SK-N-MC (cell line): ENCODE measurements around the gene NINJ1.

ENCODE experiments used
- EZH2 ChIP-seq: fragments of 200-600 bp; sonication (generic); IDR thresholded peaks from one replicate; pipeline ENCODE4 v1.6.1; 2017; ENCODE audit warnings: antibody characterized with exemption
- FOXP2 ChIP-seq: optimal IDR thresholded peaks from 2 replicates; pipeline ENCODE3; 2011; ENCODE audit warnings: mild to moderate bottlenecking, moderate library complexity; ENCODE audit not compliant: insufficient read depth; ENCODE audit errors: extremely low read length, control extremely low read depth
- POLR2AphosphoS5 ChIP-seq: IDR thresholded peaks from 2 replicates; pipeline ENCODE4 v1.6.1; 2012; ENCODE audit warnings: mild to moderate bottlenecking, low read depth, low read length, borderline replicate concordance

- TF ChIP-seq POLR2AphosphoS5 (no peak), EZH2 (no peak), FOXP2 (no peak)
These were observed 21.8 kb upstream of the NINJ1 start for GRCh38 chr9:93155716-93156474.
